Endodermal cell (in vitro differentiated cells): ENCODE data around the gene RRM2. TPM values are rescaled to one million over a fixed set of nuclear protein-coding genes. Genes with fewer than 3 reads are reported as not detected.
"Not testable (repeated sequence)": the region's sequence is repeated elsewhere in the genome, so short reads cannot be mapped to it uniquely, and the experiment has no call there.

Source experiments
- DNase-seq: peaks from one replicate; pipeline ENCODE4 v3.0.0-alpha.2; 2017
- H3K27ac ChIP-seq: 2 replicates; pipeline ENCODE4 v1.5.1; 2013; ENCODE audit warnings: mild to moderate bottlenecking, low read depth, low read length, moderate library complexity
- H3K27me3 ChIP-seq: 2 replicates; pipeline ENCODE4 v1.6.1; 2013; ENCODE audit warnings: mild to moderate bottlenecking, low read length, moderate library complexity; ENCODE audit not compliant: insufficient read depth, control insufficient read depth, poor library complexity, severe bottlenecking
- H3K36me3 ChIP-seq: 2 replicates; pipeline ENCODE4 v1.7.0; 2013; ENCODE audit warnings: mild to moderate bottlenecking, low read length, moderate library complexity; ENCODE audit not compliant: control insufficient read depth, insufficient read depth
- H3K4me1 ChIP-seq: one replicate; pipeline ENCODE4 v1.7.0; 2013; ENCODE audit warnings: low read length; ENCODE audit not compliant: control insufficient read depth, insufficient read depth
- H3K4me3 ChIP-seq: 2 replicates; pipeline ENCODE4 v1.5.1; 2013; ENCODE audit warnings: mild to moderate bottlenecking, low read length, moderate library complexity
- H3K9ac ChIP-seq: 2 replicates; pipeline ENCODE4 v1.6.1; 2013; ENCODE audit warnings: mild to moderate bottlenecking, low read length, moderate library complexity; ENCODE audit not compliant: poor library complexity, severe bottlenecking; ENCODE audit errors: extremely low read depth
- H3K9me3 ChIP-seq: 2 replicates; pipeline ENCODE4 v1.6.1; 2013; ENCODE audit warnings: mild to moderate bottlenecking, low read length, moderate library complexity; ENCODE audit not compliant: control insufficient read depth
- H3K27ac Mint-ChIP-seq: 2 replicates; pipeline ENCODE4 v1.8.0; 2020; ENCODE audit warnings: mixed read lengths
- H3K27me3 Mint-ChIP-seq: 2 replicates; pipeline ENCODE4 v1.8.0; 2021; ENCODE audit warnings: mild to moderate bottlenecking, mixed read lengths; ENCODE audit not compliant: insufficient read depth
- H3K36me3 Mint-ChIP-seq: 2 replicates; pipeline ENCODE4 v1.8.0; 2020; ENCODE audit warnings: low read depth, mixed read lengths
- H3K4me1 Mint-ChIP-seq: 2 replicates; pipeline ENCODE4 v1.8.0; 2020; ENCODE audit warnings: mixed read lengths
- H3K4me3 Mint-ChIP-seq: 2 replicates; pipeline ENCODE4 v1.8.0; 2020; ENCODE audit warnings: mild to moderate bottlenecking, moderate library complexity, mixed read lengths
- H3K9me3 Mint-ChIP-seq: 2 replicates; pipeline ENCODE4 v1.8.0; 2020; ENCODE audit warnings: mild to moderate bottlenecking, mixed read lengths
- CTCF ChIP-seq: fragments of 200-600 bp; sonication (generic); conservative IDR thresholded peaks from 2 replicates; pipeline ENCODE4 v1.5.0; 2021; ENCODE audit warnings: antibody characterized with exemption, mild to moderate bottlenecking
- WGBS, 2 experiments: methylation state at CpG; one replicate each; pipeline versions ENCODE4 v1.1.5 to v1.1.7; 2013; ENCODE audit warnings: missing lambda C conversion rate in 2 of 2, mixed read lengths in 1 of 2; ENCODE audit not compliant: insufficient coverage in 1 of 2, insufficient read length in 1 of 2; 5-methylcytosine and 5-hydroxymethylcytosine counted together
- total RNA-seq, 2 donors: library from RNA; stranded (reverse); fragmentation: NEBNext Ultra II Directional in 1 of 2; extraction: Animal tissue kit (Norgen Biotek cat#: 25700) in 1 of 2; gene quantifications; 2 replicates in 1 of 2; 3 replicates in 1 of 2; pipeline ENCODE4 v1.2.1, GENCODE V29; 2021

The RRM2 gene
- total RNA-seq, 2 donors from 2014 or later: 142 to 157 TPM

GRCh38 chr2:10097352-10098148 is 25.0 kb upstream of the RRM2 start:
- H3K27me3 Mint-ChIP-seq: peaks cover 4% of the 10 kb centered on the region
- Histone ChIP-seq H3K9me3 (no peaks in the 10 kb centered on the region), H3K27ac (no peak overlapping the region), H3K4me3 (no peak overlapping the region), H3K4me1 (peaks cover 4% of the 10 kb centered on the region), H3K36me3 (no peaks in the 10 kb centered on the region), H3K9ac (no peak overlapping the region), H3K27me3 (no peaks in the 10 kb centered on the region)
- 40 to 64% methylated on average over 5 to 15 of the region's 16 CpGs for WGBS, 2 experiments
- H3K9me3 Mint-ChIP-seq: no peaks in the 10 kb centered on the region
- H3K4me3 Mint-ChIP-seq: no peak overlapping the region
- DNase-seq: peak; percentile 91
- H3K27ac Mint-ChIP-seq: no peak overlapping the region
- TF ChIP-seq CTCF: peak; percentile 92
- peaks cover 11% of the 10 kb centered on the region for H3K4me1 Mint-ChIP-seq
- no peaks in the 10 kb centered on the region for H3K36me3 Mint-ChIP-seq

GRCh38 chr2:10101491-10101890 is 21.0 kb upstream of the RRM2 start:
- no peaks in the 10 kb centered on the region for H3K27me3 Mint-ChIP-seq
- Histone ChIP-seq H3K4me3 (no peak overlapping the region), H3K4me1 (no peaks in the 10 kb centered on the region), H3K27ac (no peak overlapping the region), H3K9me3 (peaks cover 6% of the 10 kb centered on the region), H3K27me3 (no peaks in the 10 kb centered on the region), H3K9ac (no peak overlapping the region), H3K36me3 (no peaks in the 10 kb centered on the region)
- H3K4me3 Mint-ChIP-seq: no peak overlapping the region
- no peak for TF ChIP-seq CTCF
- H3K9me3 Mint-ChIP-seq: peaks cover 15% of the 10 kb centered on the region
- WGBS, 2 experiments: 25 to 86% methylated on average over 1 to 7 of the region's 7 CpGs
- peaks cover 3% of the 10 kb centered on the region for H3K4me1 Mint-ChIP-seq
- no peak for DNase-seq
- no peaks in the 10 kb centered on the region for H3K36me3 Mint-ChIP-seq
- no peak overlapping the region for H3K27ac Mint-ChIP-seq

GRCh38 chr2:10103179-10103578 is 19.4 kb upstream of the RRM2 start:
- Histone ChIP-seq H3K27ac (no peak overlapping the region), H3K9ac (no peak overlapping the region), H3K27me3 (no peaks in the 10 kb centered on the region), H3K4me1 (no peaks in the 10 kb centered on the region), H3K9me3 (peaks cover 12% of the 10 kb centered on the region), H3K4me3 (no peak overlapping the region), H3K36me3 (no peaks in the 10 kb centered on the region)
- Mint-ChIP-seq H3K4me1 (no peaks in the 10 kb centered on the region), H3K27ac (no peak overlapping the region), H3K27me3 (no peaks in the 10 kb centered on the region), H3K36me3 (no peaks in the 10 kb centered on the region), H3K9me3 (peaks cover 24% of the 10 kb centered on the region), H3K4me3 (no peak overlapping the region)
- 88 to 94% methylated on average over 3 to 6 of the region's 6 CpGs for WGBS, 2 experiments
- TF ChIP-seq CTCF: no peak
- no peak for DNase-seq

- H3K4me3 Mint-ChIP-seq, H3K9ac ChIP-seq, H3K27me3 ChIP-seq, H3K4me1 Mint-ChIP-seq, DNase-seq, H3K36me3 Mint-ChIP-seq, H3K27ac Mint-ChIP-seq, H3K4me3 ChIP-seq, H3K27me3 Mint-ChIP-seq, H3K36me3 ChIP-seq, H3K27ac ChIP-seq, H3K4me1 ChIP-seq: not testable (repeated sequence)
- H3K9me3 ChIP-seq: peaks cover 12% of the 10 kb centered on the region
- H3K9me3 Mint-ChIP-seq: peaks cover 24% of the 10 kb centered on the region
Measured at GRCh38 chr2:10104906-10105305, 17.6 kb upstream of the RRM2 start.
